BLaER1 treated with 17β-estradiol and CSF1 and Interleukin-3, amounts not matched to agents 10 nM and 100 nM (cell line): ENCODE measurements around the gene ABAT.
A peak's percentile ranks its signal among the peaks of the same experiment; 100 is the strongest.

Experiments
- H3K27ac ChIP-seq, 11 experiments: shearing (Covaris generic); formaldehyde crosslinking; 2 replicates each; pipeline ENCODE4 v1.8.1; 2022
- H3K27me3 ChIP-seq, 11 experiments: shearing (Covaris generic); formaldehyde crosslinking; 2 replicates each; pipeline ENCODE4 v1.8.1; 2022
- H3K36me3 ChIP-seq, 11 experiments: shearing (Covaris generic); formaldehyde crosslinking; 2 replicates each; pipeline ENCODE4 v1.8.1; 2022
- H3K4me1 ChIP-seq, 10 experiments: shearing (Covaris generic); formaldehyde crosslinking; 2 replicates each; pipeline ENCODE4 v1.8.1; 2022
- H3K4me2 ChIP-seq, 11 experiments: shearing (Covaris generic); formaldehyde crosslinking; 2 replicates each; pipeline ENCODE4 v1.8.1; 2022
- H3K4me3 ChIP-seq, 10 experiments: shearing (Covaris generic); formaldehyde crosslinking; 2 replicates each; pipeline ENCODE4 v1.8.1; 2022
- H3K9ac ChIP-seq, 11 experiments: shearing (Covaris generic); formaldehyde crosslinking; 2 replicates each; pipeline ENCODE4 v1.8.1; 2022
- H3K9me3 ChIP-seq, 11 experiments: shearing (Covaris generic); formaldehyde crosslinking; replicated peaks in 1 of 11; 2 replicates each; pipeline ENCODE4 v1.8.1; 2022
- H4K20me1 ChIP-seq, 11 experiments: shearing (Covaris generic); formaldehyde crosslinking; 2 replicates each; pipeline ENCODE4 v1.8.1; 2022
- Cebpa-rat ChIP-seq, 11 experiments: shearing (Covaris generic); IDR thresholded peaks; 2 replicates each; pipeline ENCODE4 v1.8.1; 2022

ABAT gene

GRCh38 chr16:8822403-8822802 lies 148.0 kb downstream of the ABAT start:
- peak overlapping the region in 2 of 11 experiments; percentile 16 to 73; a peak in 2 of 22 replicates for H3K4me2 ChIP-seq
- H3K27me3 ChIP-seq: no peaks in the 10 kb centered on the region
- TF ChIP-seq Cebpa-rat (IDR thresholded peaks at IDR 0.05): no peak
- peaks cover 23 to 61% (median 49%) of the 10 kb centered on the region in 10 experiments for H3K4me1 ChIP-seq
- peaks cover 0 to 87% (median 33%) of the 10 kb centered on the region in 11 experiments; a peak in 14 of 22 replicates for H4K20me1 ChIP-seq
- 0 out of 22 replicates have a peak overlapping the region, but pooled peaks of 2 of the 11 experiments have one; percentile 1 to 47 for H3K27ac ChIP-seq
- no peak overlapping the region for H3K4me3 ChIP-seq
- no peaks in the 10 kb centered on the region for H3K9me3 ChIP-seq
- H3K36me3 ChIP-seq: peaks cover 63 to 100% (median 96%) of the 10 kb centered on the region in 11 experiments
- no peak overlapping the region for H3K9ac ChIP-seq

- no peak overlapping the region for H3K9ac ChIP-seq
- no peak overlapping the region for H3K4me2 ChIP-seq
- no peaks in the 10 kb centered on the region for H3K9me3 ChIP-seq
- peaks cover 3 to 81% (median 33%) of the 10 kb centered on the region in 11 experiments; a peak in 18 of 22 replicates for H4K20me1 ChIP-seq
- H3K4me3 ChIP-seq: no peak overlapping the region
- peaks cover 10 to 59% (median 46%) of the 10 kb centered on the region in 10 experiments for H3K4me1 ChIP-seq
- TF ChIP-seq Cebpa-rat (IDR thresholded peaks at IDR 0.05): no peak
- no peaks in the 10 kb centered on the region for H3K27me3 ChIP-seq
- peaks cover 66 to 96% (median 86%) of the 10 kb centered on the region in 11 experiments for H3K36me3 ChIP-seq
- no peak overlapping the region for H3K27ac ChIP-seq
Observed at GRCh38 chr16:8826278-8826879, 152.0 kb downstream of the ABAT start.

GRCh38 chr16:8828541-8829165 lies 154.2 kb downstream of the ABAT start:
- 0 out of 22 replicates have a peak overlapping the region, but pooled peaks of 2 of the 11 experiments have one; percentile 3 to 25 for H3K27ac ChIP-seq
- peak overlapping the region in 6 of 11 experiments; percentile 1 to 88 (median 30); a peak in 8 of 22 replicates for H3K4me2 ChIP-seq
- H4K20me1 ChIP-seq: peaks cover 3 to 75% (median 40%) of the 10 kb centered on the region in 11 experiments; a peak in 17 of 22 replicates
- peaks cover 33 to 62% (median 55%) of the 10 kb centered on the region in 10 experiments for H3K4me1 ChIP-seq
- H3K9ac ChIP-seq: peak overlapping the region in 1 of 11 experiments; percentile 8; a peak in 2 of 22 replicates
- no peaks in the 10 kb centered on the region for H3K9me3 ChIP-seq
- H3K4me3 ChIP-seq: no peak overlapping the region
- H3K36me3 ChIP-seq: peaks cover 49 to 83% (median 64%) of the 10 kb centered on the region in 11 experiments
- TF ChIP-seq Cebpa-rat (IDR thresholded peaks at IDR 0.05): no peak
- H3K27me3 ChIP-seq: no peaks in the 10 kb centered on the region

GRCh38 chr16:8831450-8831849 lies 157.0 kb downstream of the ABAT start:
- Histone ChIP-seq H3K9ac (peak overlapping the region; percentile 10 to 79 (median 73); a peak in 20 of 22 replicates), H3K27ac (peak overlapping the region in 9 of 11 experiments; percentile 72 to 89 (median 83); a peak in 18 of 22 replicates), H4K20me1 (peaks cover 3 to 75% (median 40%) of the 10 kb centered on the region in 11 experiments; a peak in 17 of 22 replicates), H3K27me3 (no peaks in the 10 kb centered on the region), H3K4me3 (peak overlapping the region in 7 of 10 experiments; percentile 7 to 55 (median 32); a peak in 8 of 20 replicates), H3K4me1 (peaks cover 36 to 79% (median 67%) of the 10 kb centered on the region in 10 experiments), H3K4me2 (peak overlapping the region; percentile 72 to 96 (median 88)), H3K9me3 (no peaks in the 10 kb centered on the region), H3K36me3 (peaks cover 23 to 55% (median 43%) of the 10 kb centered on the region in 11 experiments)
- no peak for TF ChIP-seq Cebpa-rat (IDR thresholded peaks at IDR 0.05)

DNA sequence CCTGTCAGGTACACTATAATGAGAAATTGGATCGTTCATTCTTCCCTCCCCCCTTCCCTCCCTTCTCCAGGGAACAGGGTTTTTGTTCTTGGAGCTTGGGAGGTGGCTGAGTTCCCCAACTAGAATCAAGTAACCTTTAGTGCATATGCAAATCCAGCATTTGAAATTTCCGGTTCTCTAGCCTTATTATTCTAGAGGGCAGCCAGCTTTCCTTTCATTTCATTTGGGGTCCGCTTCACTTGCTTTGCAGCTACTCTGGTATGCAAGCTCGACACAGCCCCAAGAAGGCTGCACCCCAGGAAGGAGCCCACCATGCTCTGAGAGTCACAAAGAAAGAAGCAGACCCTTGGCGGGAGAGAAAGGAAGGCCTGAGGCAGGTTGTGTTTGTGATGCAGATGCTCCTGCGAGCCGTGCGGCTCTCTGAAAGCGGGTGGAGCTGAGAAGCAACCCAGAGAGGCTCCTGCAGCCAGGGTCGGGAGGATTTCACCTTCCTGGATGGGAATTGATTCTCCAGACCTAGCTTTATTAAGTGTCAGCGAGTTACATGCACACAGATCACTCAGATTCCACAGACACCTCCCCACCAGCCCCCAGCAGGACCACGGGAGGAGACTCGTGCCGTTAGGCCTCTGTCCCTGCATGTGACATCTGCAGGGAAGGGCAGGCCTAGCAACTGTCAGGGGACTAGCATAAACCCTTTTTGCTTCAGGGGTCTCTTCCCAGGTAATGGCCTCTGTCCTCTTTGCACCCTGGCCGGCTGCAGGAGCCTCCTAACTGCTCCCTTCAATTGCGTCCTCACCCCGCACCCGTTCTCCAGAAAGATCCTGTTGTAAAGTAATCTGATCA lies 157.7 kb downstream of the ABAT start:
- H3K27ac ChIP-seq: peak overlapping the region in 10 of 11 experiments; percentile 48 to 89 (median 82); a peak in 21 of 22 replicates
- peaks cover 36 to 75% (median 67%) of the 10 kb centered on the region in 10 experiments for H3K4me1 ChIP-seq
- peaks cover 23 to 48% (median 37%) of the 10 kb centered on the region in 11 experiments for H3K36me3 ChIP-seq
- H3K27me3 ChIP-seq: no peaks in the 10 kb centered on the region
- H3K4me3 ChIP-seq: peak overlapping the region in 8 of 10 experiments; percentile 7 to 55 (median 33); a peak in 12 of 20 replicates
- H3K9me3 ChIP-seq: no peaks in the 10 kb centered on the region
- H4K20me1 ChIP-seq: peaks cover 3 to 76% (median 40%) of the 10 kb centered on the region in 11 experiments; a peak in 17 of 22 replicates
- H3K4me2 ChIP-seq: peak overlapping the region; percentile 72 to 96 (median 88)
- TF ChIP-seq Cebpa-rat (IDR thresholded peaks at IDR 0.05): no peak
- H3K9ac ChIP-seq: peak overlapping the region; percentile 10 to 79 (median 73); a peak in 21 of 22 replicates

- Histone ChIP-seq H3K36me3 (peaks cover 23 to 49% (median 35%) of the 10 kb centered on the region in 11 experiments), H3K27ac (peak overlapping the region in 10 of 11 experiments; percentile 48 to 89 (median 82); a peak in 21 of 22 replicates), H3K9ac (peak overlapping the region; percentile 10 to 79 (median 73); a peak in 21 of 22 replicates), H3K4me3 (peak overlapping the region in 7 of 10 experiments; percentile 7 to 55 (median 34); a peak in 10 of 20 replicates), H3K4me1 (peaks cover 36 to 72% (median 67%) of the 10 kb centered on the region in 10 experiments), H3K9me3 (no peaks in the 10 kb centered on the region), H3K4me2 (peak overlapping the region; percentile 72 to 96 (median 88)), H4K20me1 (peaks cover 3 to 79% (median 40%) of the 10 kb centered on the region in 11 experiments; a peak in 17 of 22 replicates), H3K27me3 (no peaks in the 10 kb centered on the region)
- TF ChIP-seq Cebpa-rat (IDR thresholded peaks at IDR 0.05): peak in 4 of 11 experiments; percentile 29 to 63 (median 40); a peak in 4 of 22 replicates
Observed at GRCh38 chr16:8832717-8833105, 158.3 kb downstream of the ABAT start.
